HEK293 (cell line): ENCODE results near the gene RGS9.
"Not testable (repeated sequence)": the region's sequence is repeated elsewhere in the genome, so short reads cannot be mapped to it uniquely, and the experiment has no call there.

Source experiments
- CTCF ChIA-PET: fragments of 350-600 bp; formaldehyde crosslinking; extraction: SDS; loops from one replicate; lab custom pipeline; 2021; ENCODE audit warnings: antibody characterized with exemption; lab: Yijun Ruan, JAX
- POLR2A ChIA-PET: fragments of 300-600 bp; formaldehyde crosslinking; extraction: SDS; loops from one replicate; lab custom pipeline; 2020; ENCODE audit warnings: antibody characterized with exemption, inconsistent platforms; lab: Yijun Ruan, JAX
- H3K27ac ChIP-seq: fragments of 200-500 bp; sonication (Bioruptor generic); 2 replicates; pipeline ENCODE4 v1.5.1; 2014; ENCODE audit warnings: low read depth, low read length, control low read depth, inconsistent platforms; ENCODE audit errors: extremely low read depth
- H3K36me3 ChIP-seq, 2 experiments: fragments of 200-500 bp in 1 of 2; sonication (Bioruptor generic) in 1 of 2; 1 replicate in 1 of 2; 2 replicates in 1 of 2; pipeline ENCODE4 v1.5.1; 2014 to 2017; ENCODE audit warnings: inconsistent platforms in 2 of 2, low read length in 2 of 2; ENCODE audit not compliant: control insufficient read depth in 2 of 2, insufficient read depth in 1 of 2
- H3K4me1 ChIP-seq: fragments of 200-500 bp; sonication (Bioruptor generic); 2 replicates; pipeline ENCODE4 v1.5.1; 2014; ENCODE audit warnings: mild to moderate bottlenecking, low read length, inconsistent platforms; ENCODE audit not compliant: control insufficient read depth, insufficient read depth
- H3K4me3 ChIP-seq: 2 replicates; pipeline ENCODE4 v1.5.1; 2011; ENCODE audit warnings: low read depth, mild to moderate bottlenecking, control low read depth, low read length, moderate library complexity
- H3K9me3 ChIP-seq: fragments of 200-500 bp; sonication (Bioruptor generic); 2 replicates; pipeline ENCODE4 v1.5.1; 2014; ENCODE audit warnings: low read depth, low read length, inconsistent platforms; ENCODE audit not compliant: control insufficient read depth, insufficient read depth
- GLIS2 ChIP-seq: fragments of 450-650 bp; formaldehyde crosslinking; IDR thresholded peaks from 2 replicates; pipeline ENCODE4 v1.5.1; 2016; ENCODE audit warnings: missing biosample characterization, missing genetic modification characterization
- MZF1 ChIP-seq: fragments of 450-650 bp; formaldehyde crosslinking; IDR thresholded peaks from 2 replicates; pipeline ENCODE4 v1.5.1; 2017; ENCODE audit warnings: missing biosample characterization, missing genetic modification characterization, borderline replicate concordance
- WT1 ChIP-seq: fragments of 450-650 bp; formaldehyde crosslinking; IDR thresholded peaks from 2 replicates; pipeline ENCODE4 v1.5.1; 2016; ENCODE audit warnings: missing biosample characterization, missing genetic modification characterization
- YY2 ChIP-seq: fragments of 450-650 bp; formaldehyde crosslinking; IDR thresholded peaks from 2 replicates; pipeline ENCODE4 v1.5.1; 2016; ENCODE audit warnings: missing biosample characterization, missing genetic modification characterization
- ZBTB17 ChIP-seq: fragments of 450-650 bp; formaldehyde crosslinking; IDR thresholded peaks from 2 replicates; pipeline ENCODE4 v1.5.1; 2016; ENCODE audit warnings: missing biosample characterization, missing genetic modification characterization
- ZBTB7A ChIP-seq: fragments of 450-650 bp; formaldehyde crosslinking; IDR thresholded peaks from 2 replicates; pipeline ENCODE4 v1.5.1; 2016; ENCODE audit warnings: low read depth, missing biosample characterization, missing genetic modification characterization
- ZNF16 ChIP-seq: fragments of 450-650 bp; formaldehyde crosslinking; IDR thresholded peaks from 2 replicates; pipeline ENCODE4 v1.5.1; 2016; ENCODE audit warnings: low read depth, missing biosample characterization, missing genetic modification characterization
- ZNF335 ChIP-seq: fragments of 450-650 bp; formaldehyde crosslinking; conservative IDR thresholded peaks from 2 replicates; pipeline ENCODE4 v1.5.1; 2016; ENCODE audit warnings: missing biosample characterization, missing genetic modification characterization
- ZNF341 ChIP-seq: fragments of 450-650 bp; formaldehyde crosslinking; IDR thresholded peaks from 2 replicates; pipeline ENCODE4; 2016; ENCODE audit warnings: low read depth, missing biosample characterization, missing genetic modification characterization
- ZNF350 ChIP-seq: fragments of 450-650 bp; formaldehyde crosslinking; IDR thresholded peaks from 2 replicates; pipeline ENCODE4 v1.5.0; 2017; ENCODE audit warnings: missing biosample characterization, mild to moderate bottlenecking, missing genetic modification characterization
- ZNF366 ChIP-seq: fragments of 450-650 bp; formaldehyde crosslinking; conservative IDR thresholded peaks from 2 replicates; pipeline ENCODE4 v1.5.1; 2016; ENCODE audit warnings: missing biosample characterization, missing genetic modification characterization
- ZNF473 ChIP-seq: fragments of 450-650 bp; formaldehyde crosslinking; IDR thresholded peaks from 2 replicates; pipeline ENCODE4 v1.5.1; 2017; ENCODE audit warnings: missing biosample characterization, missing genetic modification characterization
- ZNF555 ChIP-seq: fragments of 450-650 bp; formaldehyde crosslinking; conservative IDR thresholded peaks from 2 replicates; pipeline ENCODE4 v1.5.1; 2017; ENCODE audit warnings: missing biosample characterization, mild to moderate bottlenecking, missing genetic modification characterization, inconsistent platforms
- ZNF660 ChIP-seq: fragments of 450-650 bp; IDR thresholded peaks from 2 replicates; pipeline ENCODE4 v1.5.1; 2018; ENCODE audit warnings: missing biosample characterization, mild to moderate bottlenecking, missing genetic modification characterization
- ZSCAN30 ChIP-seq: fragments of 450-650 bp; IDR thresholded peaks from 2 replicates; pipeline ENCODE4 v1.5.1; 2018; ENCODE audit warnings: missing biosample characterization, mild to moderate bottlenecking, missing genetic modification characterization, moderate library complexity

Gene RGS9

GRCh38 chr17:65116515-65116914, 20.7 kb upstream of the RGS9 start:
- POLR2A ChIA-PET, result not testable (repeated sequence)

GRCh38 chr17:65117384-65118035, 19.7 kb upstream of the RGS9 start:
- ChIA-PET CTCF (interaction anchor here (0.6 to 2.3 kb wide), 4 partner anchors 17 to 677 kb away, joined by 3 to 9 read pairs (median 6); partner anchors contain the start of gene RGS9), POLR2A (no interaction called here)
- TF ChIP-seq MZF1 (tag by site-specific recombination) (no peak), ZNF341 (no peak)

More at GRCh38 chr17:65116515-65116914, 20.7 kb upstream of the RGS9 start:
- not testable (repeated sequence) for H3K36me3 ChIP-seq, H3K27ac ChIP-seq, H3K4me1 ChIP-seq, H3K4me3 ChIP-seq, H3K9me3 ChIP-seq
- CTCF ChIA-PET, result interaction anchor here (0.6 to 2.3 kb wide), 3 partner anchors 16 to 678 kb away, joined by 3 to 9 read pairs (median 8); partner anchors contain the start of gene RGS9

DNA sequence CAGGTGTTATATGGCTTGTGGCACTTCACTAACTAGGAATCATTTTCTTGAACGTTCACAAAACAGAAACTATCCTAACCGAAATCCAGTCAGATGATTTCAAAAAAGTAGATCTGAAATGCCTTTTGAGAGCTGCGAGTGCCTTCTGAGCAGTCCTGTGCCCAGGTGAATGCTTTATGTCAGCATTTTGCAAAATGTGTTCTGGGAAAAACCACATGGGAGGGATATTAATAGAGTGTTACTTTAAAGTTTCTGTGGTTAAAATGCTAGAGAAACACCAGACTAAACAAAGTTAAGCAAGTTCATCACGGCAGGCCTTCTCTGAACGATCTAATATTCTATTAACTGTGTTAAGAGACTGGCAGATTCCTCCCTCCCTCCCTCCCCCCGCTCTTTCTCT, 15.8 kb upstream of the RGS9 start:
- CTCF ChIA-PET, result interaction anchor here (0.6 to 2.6 kb wide), 2 partner anchors 16 to 21 kb away, joined by 3 to 13 read pairs; partner anchors contain the start of gene RGS9
- no peak overlapping the region for H3K4me3 ChIP-seq

More at GRCh38 chr17:65117384-65118035, 19.7 kb upstream of the RGS9 start:
- no peak overlapping the region for H3K4me3 ChIP-seq
- H3K36me3 ChIP-seq, result no peaks in the 10 kb centered on the region
- H3K9me3 ChIP-seq, result no peaks in the 10 kb centered on the region; the same call in 1 of the 2 replicates
- no peaks in the 10 kb centered on the region for H3K4me1 ChIP-seq
- H3K27ac ChIP-seq, result no peak overlapping the region

GRCh38 chr17:65121916-65122806, 15.0 kb upstream of the RGS9 start:
- POLR2A ChIA-PET, result interaction anchor here (0.6 to 1.2 kb wide), 9 partner anchors 13 to 412 kb away, joined by 3 to 7 read pairs (median 4); no protein-coding TSS in a partner anchor
- CTCF ChIA-PET, result interaction anchor here (1.0 to 2.3 kb wide), 3 partner anchors 15 to 69 kb away, joined by 3 to 14 read pairs (median 4); partner anchors contain the start of gene RGS9
- no peak overlapping the region for H3K27ac ChIP-seq

More for the DNA sequence above, 15.8 kb upstream of the RGS9 start:
- Histone ChIP-seq H3K9me3 (no peaks in the 10 kb centered on the region; the same call in 1 of the 2 replicates), H3K36me3 (no peaks in the 10 kb centered on the region), H3K4me1 (no peaks in the 10 kb centered on the region), H3K27ac (no peak overlapping the region)
- no peak for TF ChIP-seq ZBTB7A
- POLR2A ChIA-PET, result no interaction called here

DNA sequence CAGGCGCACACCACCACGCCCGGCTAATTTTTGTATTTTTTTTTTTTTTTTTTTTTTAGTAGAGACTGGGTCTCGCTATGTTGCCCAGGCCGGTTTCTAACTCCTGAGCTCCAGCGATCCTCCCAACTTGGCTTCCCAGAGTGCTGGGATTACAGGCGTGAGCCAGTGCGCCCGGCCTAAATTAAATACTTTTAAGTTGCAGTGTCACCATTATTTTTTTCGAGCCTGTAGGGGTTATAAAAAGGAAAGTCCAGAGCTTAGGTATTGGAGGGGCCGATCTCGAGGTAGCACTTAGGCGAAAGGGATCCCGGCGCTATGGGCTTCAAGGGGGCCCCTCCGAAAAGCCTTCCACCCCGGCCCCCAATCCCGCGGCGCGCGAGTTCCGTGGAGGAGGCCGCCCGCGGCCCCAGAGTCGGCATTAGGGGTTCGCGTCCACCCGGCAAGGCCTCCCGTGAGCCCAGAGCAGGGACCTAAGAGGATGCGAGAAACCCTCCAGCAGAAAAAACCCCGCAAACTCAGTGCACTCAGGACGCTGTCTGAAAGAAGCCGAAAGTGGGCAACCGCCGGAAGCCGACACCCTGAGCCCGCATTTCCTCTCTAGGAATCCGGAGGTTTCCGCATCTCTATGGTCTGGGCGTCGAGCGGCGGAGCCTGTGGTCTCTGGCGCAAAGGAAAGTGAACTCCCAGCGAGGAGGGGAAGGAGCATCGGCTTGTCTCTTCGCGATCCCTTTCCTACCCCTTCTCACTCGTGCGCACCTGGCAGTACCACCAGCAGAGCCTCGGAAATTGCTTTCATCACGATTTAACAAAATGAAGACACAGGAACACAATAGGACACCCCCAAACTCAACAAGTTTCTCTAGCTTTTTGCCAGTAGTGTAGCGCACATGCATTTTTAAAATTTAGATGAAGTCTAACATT, 14.1 kb upstream of the RGS9 start:
- Histone ChIP-seq H3K4me3 (peak overlapping the region; percentile 61), H3K27ac (peak overlapping the region; percentile 4; the same call in 1 of the 2 replicates), H3K4me1 (no peaks in the 10 kb centered on the region), H3K36me3 (no peaks in the 10 kb centered on the region), H3K9me3 (no peaks in the 10 kb centered on the region; the same call in 1 of the 2 replicates)
- POLR2A ChIA-PET, result interaction anchor here (0.6 to 1.3 kb wide), 14 partner anchors 14 to 1822 kb away, joined by 3 to 7 read pairs (median 4); no protein-coding TSS in a partner anchor
- CTCF ChIA-PET, result interaction anchor here (0.5 to 2.3 kb wide), 8 partner anchors 14 to 1362 kb away, joined by 3 to 14 read pairs (median 4); partner anchors contain the start of gene RGS9
- TF ChIP-seq ZNF473 (tag by site-specific recombination), result no peak
- TF ChIP-seq ZNF350 (tag by site-specific recombination), result no peak
- TF ChIP-seq YY2 (tag by site-specific recombination), result peak; percentile 53; the same call in 1 of the 2 replicates
- TF ChIP-seq ZNF366 (tag by site-specific recombination), result no peak; the same call in 1 of the 2 replicates
- TF ChIP-seq WT1 (tag by site-specific recombination), result no peak
- TF ChIP-seq ZNF555 (tag by site-specific recombination), result no peak
- TF ChIP-seq ZNF660 (tag by site-specific recombination), result peak; percentile 36; the same call in 1 of the 2 replicates
- peak; percentile 91 for TF ChIP-seq ZNF335 (tag by site-specific recombination)
- TF ChIP-seq ZSCAN30 (tag by site-specific recombination), result peak; percentile 77

More at GRCh38 chr17:65121916-65122806, 15.0 kb upstream of the RGS9 start:
- Histone ChIP-seq H3K36me3 (no peaks in the 10 kb centered on the region), H3K4me1 (no peaks in the 10 kb centered on the region), H3K9me3 (no peaks in the 10 kb centered on the region; the same call in 1 of the 2 replicates), H3K4me3 (no peak overlapping the region; the same call in 1 of the 2 replicates)
- TF ChIP-seq ZBTB17, result peak; percentile 52; the same call in 1 of the 2 replicates
- no peak for TF ChIP-seq GLIS2
- TF ChIP-seq ZNF16 (tag by site-specific recombination), result no peak
- TF ChIP-seq, all 188 proteins: peak for 1
